Measurements from ENCODE around the gene RAP1A.

Gene RAP1A

GRCh38 chr1:111719674-111720132, 100.1 kb downstream of the RAP1A start:
- peaks cover 3% of the 10 kb centered on the region; the same call in 1 of the 2 replicates for H3K36me3 ChIP-seq (ENCODE audit: insufficient read depth, low read length)
- no peak overlapping the region for H3K4me2 ChIP-seq (ENCODE audit: low read depth, low read length, poor library complexity, severe bottlenecking)
- no peak overlapping the region for H3K4me3 ChIP-seq (ENCODE audit: low read length, poor library complexity, severe bottlenecking)
- H3F3A ChIP-seq (ENCODE audit: low read depth) = no peaks in the 10 kb centered on the region
- no peaks in the 10 kb centered on the region for H3K9me2 ChIP-seq (replicated peaks; ENCODE audit: low read depth, low read length)
- H3K27me3 ChIP-seq (ENCODE audit: insufficient read depth, low read length, poor library complexity, severe bottlenecking) = no peaks in the 10 kb centered on the region
- H3K79me2 ChIP-seq (ENCODE audit: insufficient read depth, low read length) = no peaks in the 10 kb centered on the region
- TF ChIP-seq CTCF (conservative IDR thresholded peaks at IDR 0.05; ENCODE audit: low read length) (no peak), EZH2phosphoT487 (IDR thresholded peaks at IDR 0.05; ENCODE audit: borderline replicate concordance) (no peak)
- H2AFZ ChIP-seq (ENCODE audit: low read length) = no peak overlapping the region
- H3K9me3 ChIP-seq (ENCODE audit: insufficient read depth, low read depth, low read length) = no peaks in the 10 kb centered on the region
- H3K4me1 ChIP-seq (ENCODE audit: insufficient read depth, low read length, poor library complexity, severe bottlenecking) = no peaks in the 10 kb centered on the region
- H4K20me1 ChIP-seq (ENCODE audit: insufficient read depth, low read length, poor library complexity, severe bottlenecking) = no peaks in the 10 kb centered on the region
- no peak overlapping the region for H3K9ac ChIP-seq (ENCODE audit: low read depth, low read length, poor library complexity, severe bottlenecking)

- Histone ChIP-seq H2AFZ (ENCODE audit: low read length) (no peak overlapping the region), H3K9ac (ENCODE audit: low read depth, low read length, poor library complexity, severe bottlenecking) (no peak overlapping the region), H3K4me2 (ENCODE audit: low read depth, low read length, poor library complexity, severe bottlenecking) (no peak overlapping the region), H3K79me2 (ENCODE audit: insufficient read depth, low read length) (no peaks in the 10 kb centered on the region), H3K27me3 (ENCODE audit: insufficient read depth, low read length, poor library complexity, severe bottlenecking) (no peaks in the 10 kb centered on the region), H3F3A (ENCODE audit: low read depth) (no peaks in the 10 kb centered on the region), H3K36me3 (ENCODE audit: insufficient read depth, low read length) (peaks cover 3% of the 10 kb centered on the region; the same call in 1 of the 2 replicates), H3K4me3 (ENCODE audit: low read length, poor library complexity, severe bottlenecking) (no peak overlapping the region), H3K9me2 (replicated peaks; ENCODE audit: low read depth, low read length) (no peaks in the 10 kb centered on the region), H3K4me1 (ENCODE audit: insufficient read depth, low read length, poor library complexity, severe bottlenecking) (no peaks in the 10 kb centered on the region), H4K20me1 (ENCODE audit: insufficient read depth, low read length, poor library complexity, severe bottlenecking) (no peaks in the 10 kb centered on the region), H3K9me3 (ENCODE audit: insufficient read depth, low read depth, low read length) (no peaks in the 10 kb centered on the region)
- TF ChIP-seq CTCF (conservative IDR thresholded peaks at IDR 0.05; ENCODE audit: low read length) (no peak), EZH2phosphoT487 (IDR thresholded peaks at IDR 0.05; ENCODE audit: borderline replicate concordance) (no peak)
These were observed 100.8 kb downstream of the RAP1A start for GRCh38 chr1:111720274-111720976.

- Histone ChIP-seq H3K36me3 (ENCODE audit: insufficient read depth, low read length) (peaks cover 3% of the 10 kb centered on the region; the same call in 1 of the 2 replicates), H3K27me3 (ENCODE audit: insufficient read depth, low read length, poor library complexity, severe bottlenecking) (no peaks in the 10 kb centered on the region), H3K9me3 (ENCODE audit: insufficient read depth, low read depth, low read length) (no peaks in the 10 kb centered on the region), H3K4me3 (ENCODE audit: low read length, poor library complexity, severe bottlenecking) (no peak overlapping the region), H3K9me2 (replicated peaks; ENCODE audit: low read depth, low read length) (no peaks in the 10 kb centered on the region), H3F3A (ENCODE audit: low read depth) (no peaks in the 10 kb centered on the region), H3K79me2 (ENCODE audit: insufficient read depth, low read length) (no peaks in the 10 kb centered on the region), H2AFZ (ENCODE audit: low read length) (no peak overlapping the region), H3K4me2 (ENCODE audit: low read depth, low read length, poor library complexity, severe bottlenecking) (no peak overlapping the region), H3K9ac (ENCODE audit: low read depth, low read length, poor library complexity, severe bottlenecking) (no peak overlapping the region), H3K4me1 (ENCODE audit: insufficient read depth, low read length, poor library complexity, severe bottlenecking) (no peaks in the 10 kb centered on the region), H4K20me1 (ENCODE audit: insufficient read depth, low read length, poor library complexity, severe bottlenecking) (no peaks in the 10 kb centered on the region)
- TF ChIP-seq CTCF (conservative IDR thresholded peaks at IDR 0.05; ENCODE audit: low read length) (no peak), EZH2phosphoT487 (IDR thresholded peaks at IDR 0.05; ENCODE audit: borderline replicate concordance) (no peak)
These were observed 101.6 kb downstream of the RAP1A start for GRCh38 chr1:111720977-111721786.
